Liver (tissue), 3 donors: ENCODE data around the gene CDT1.

Source experiments
- ATF3 ChIP-seq: IDR thresholded peaks from 2 replicates; pipeline ENCODE4 v1.6.1; 2016; ENCODE audit warnings: antibody characterized with exemption
- CTCF ChIP-seq: fragments of 150-350 bp; IDR thresholded peaks from 2 replicates; pipeline ENCODE4 v1.5.1; 2017; ENCODE audit warnings: improper control_type of control experiment, low read depth, low read length; ENCODE audit not compliant: missing input control
- EGR1 ChIP-seq, 2 donors: IDR thresholded peaks; 2 replicates each; pipeline ENCODE4 v1.6.1; 2016 to 2018; ENCODE audit warnings: antibody characterized with exemption in 2 of 2, low read depth in 2 of 2
- FOXA1 ChIP-seq: IDR thresholded peaks from 2 replicates; pipeline ENCODE4 v1.6.1; 2016; ENCODE audit warnings: antibody characterized with exemption
- GABPA ChIP-seq, 2 donors: IDR thresholded peaks in 1 of 2; conservative IDR thresholded peaks in 1 of 2; 2 replicates each; pipeline ENCODE4 v1.6.1; 2016; ENCODE audit warnings: antibody characterized with exemption in 2 of 2, mild to moderate bottlenecking in 1 of 2, moderate library complexity in 1 of 2
- JUND ChIP-seq, 2 donors: IDR thresholded peaks; 2 replicates each; pipeline ENCODE4 v1.6.1; 2016; ENCODE audit warnings: antibody characterized with exemption in 2 of 2
- MAX ChIP-seq: IDR thresholded peaks from 2 replicates; pipeline ENCODE4 v1.6.1; 2016; ENCODE audit warnings: antibody characterized with exemption
- RAD21 ChIP-seq, 2 donors: IDR thresholded peaks; 2 replicates each; pipeline ENCODE4 v1.6.1; 2016; ENCODE audit warnings: antibody characterized with exemption in 2 of 2, mild to moderate bottlenecking in 2 of 2
- RXRA ChIP-seq, 2 donors: IDR thresholded peaks; 2 replicates each; pipeline ENCODE4 v1.6.1; 2017 to 2018; ENCODE audit warnings: antibody characterized with exemption in 2 of 2, mild to moderate bottlenecking in 1 of 2
- YY1 ChIP-seq: IDR thresholded peaks from 2 replicates; pipeline ENCODE4 v1.6.1; 2016; ENCODE audit warnings: antibody characterized with exemption, mild to moderate bottlenecking
- ZBTB33 ChIP-seq: IDR thresholded peaks from 2 replicates; pipeline ENCODE4 v1.6.1; 2016; ENCODE audit warnings: antibody characterized with exemption
- donor health status: healthy.
- donor health status: healthy.

GRCh38 chr16:88847654-88848053 is 44.1 kb downstream of the CDT1 start:
- TF ChIP-seq FOXA1 (no peak), CTCF (no peak), GABPA (IDR thresholded peaks at IDR 0.05 in 1 of 2, conservative IDR thresholded peaks at IDR 0.05 in 1 of 2) (no peak), RAD21 (IDR thresholded peaks at IDR 0.05) (no peak), RXRA (IDR thresholded peaks at IDR 0.05) (no peak), JUND (IDR thresholded peaks at IDR 0.05) (no peak), MAX (no peak), YY1 (no peak), ATF3 (no peak), EGR1 (IDR thresholded peaks at IDR 0.05; ENCODE audit: low read depth in 2 of 2) (no peak), ZBTB33 (no peak)
